ENCODE measurements around the gene CYSLTR1.
"Not testable (repeated sequence)": the region's sequence is repeated elsewhere in the genome, so short reads cannot be mapped to it uniquely, and the experiment has no call there.

CYSLTR1 gene

DNA sequence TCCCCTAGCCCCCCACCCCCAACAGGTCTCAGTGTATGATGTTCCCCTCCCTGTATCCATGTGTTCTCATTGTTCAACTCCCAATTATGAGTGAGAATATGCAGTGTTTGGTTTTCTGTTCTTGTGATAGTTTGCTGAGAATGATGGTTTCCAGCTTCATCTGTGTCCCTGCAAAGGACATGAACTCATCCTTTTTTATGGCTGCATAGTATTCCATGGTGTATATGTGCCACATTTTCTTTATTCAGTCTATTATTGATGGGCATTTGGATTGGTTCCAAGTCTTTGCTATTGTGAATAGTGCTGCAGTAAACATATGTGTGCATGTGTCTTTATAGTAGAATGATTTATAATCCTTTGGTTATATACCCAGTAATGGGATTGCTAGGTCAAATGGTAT lies 101.4 kb downstream of the CYSLTR1 start:
- not testable (repeated sequence) for H3K27ac ChIP-seq (ENCODE audit: low read depth, low read length, severe bottlenecking); H3K36me3 ChIP-seq (ENCODE audit: control insufficient read depth, insufficient read depth, low read length); H3K9me3 ChIP-seq (ENCODE audit: control insufficient read depth, low read length); H3K4me1 ChIP-seq (ENCODE audit: control insufficient read depth, insufficient read depth, low read length, poor library complexity, severe bottlenecking); H3K4me3 ChIP-seq (ENCODE audit: extremely low read depth, insufficient read depth, low read length, poor library complexity, severe bottlenecking)

All from mesodermal cell (in vitro differentiated cells).